Fibroblast of skin of right biceps (primary cell): Measurements from ENCODE around the gene PLEKHA6.

ENCODE experiments used
- DNase-seq: peaks from one replicate; pipeline ENCODE4 v3.0.0-alpha.2; 2013

Gene PLEKHA6

GRCh38 chr1:204307334-204307883 is 52.3 kb downstream of the PLEKHA6 start:
- DNase-seq, result peak; percentile 44

DNA sequence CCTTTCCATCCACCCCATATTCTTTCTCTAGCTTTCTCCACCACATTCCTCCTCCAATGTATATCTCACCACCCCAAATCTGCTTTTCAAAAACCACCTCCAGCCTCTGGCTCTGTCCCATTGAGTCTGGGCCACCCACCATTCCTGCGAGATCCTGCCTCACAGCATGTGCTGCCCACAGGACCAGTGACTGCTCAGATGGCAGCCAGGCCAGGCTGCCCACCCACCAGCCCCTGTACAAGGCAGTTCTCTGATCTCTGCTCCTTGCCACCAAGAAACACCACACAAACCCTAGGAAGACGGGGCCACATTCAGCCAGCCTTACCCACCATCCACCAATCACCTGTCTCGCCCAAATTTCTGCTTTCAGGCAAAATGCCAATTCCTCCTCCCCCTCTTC is 53.7 kb downstream of the PLEKHA6 start:
- no peak for DNase-seq

- DNase-seq, result peak; percentile 64
These were observed 55.7 kb downstream of the PLEKHA6 start for GRCh38 chr1:204304067-204304466.

GRCh38 chr1:204302769-204303168 is 57.0 kb downstream of the PLEKHA6 start:
- DNase-seq, result no peak

- DNase-seq, result no peak
These were observed 58.4 kb downstream of the PLEKHA6 start for GRCh38 chr1:204301171-204301957.

- DNase-seq, result no peak
These were observed 59.8 kb downstream of the PLEKHA6 start for GRCh38 chr1:204299814-204300365.

GRCh38 chr1:204296431-204296988 is 63.2 kb downstream of the PLEKHA6 start:
- peak; percentile 91 for DNase-seq

DNA sequence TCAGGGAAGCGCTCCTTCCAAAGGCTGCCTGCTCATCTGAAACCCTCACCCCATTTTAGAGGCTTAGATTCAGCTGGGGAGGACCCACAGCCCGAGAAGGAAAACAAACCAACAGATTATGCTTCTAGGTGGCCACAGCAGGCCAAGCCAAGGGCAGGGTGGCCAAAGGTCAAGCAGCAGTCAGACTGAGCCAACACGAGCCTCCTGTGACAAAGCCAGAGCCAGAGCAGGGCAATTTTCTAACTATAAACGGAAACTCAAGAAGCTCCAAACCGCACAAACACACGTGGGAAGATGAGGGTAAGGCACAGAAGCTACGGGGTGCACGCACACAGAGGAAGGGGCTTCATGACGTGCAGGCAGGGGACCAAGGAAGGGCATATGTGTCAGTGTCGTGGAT is 64.1 kb downstream of the PLEKHA6 start:
- peak; percentile 19 for DNase-seq

DNA sequence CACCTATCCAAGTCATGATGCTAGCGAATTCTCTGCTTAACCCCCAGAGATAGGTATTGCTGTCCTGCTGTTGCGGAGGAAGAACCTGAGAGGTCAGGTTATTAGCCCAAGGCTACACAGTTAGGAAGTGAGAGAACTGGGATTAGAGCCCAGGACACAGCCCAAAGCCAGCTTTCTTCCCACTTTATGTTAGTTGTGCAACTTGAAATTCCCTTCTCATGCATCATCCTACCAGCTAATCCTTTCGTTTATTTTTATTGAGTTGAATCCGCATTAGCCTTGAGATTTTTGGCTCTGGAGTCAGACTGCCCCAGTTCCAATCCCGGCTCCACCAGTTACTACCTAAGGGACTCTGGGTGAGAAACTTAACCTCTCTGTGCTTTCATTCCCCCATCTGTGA is 65.4 kb downstream of the PLEKHA6 start:
- DNase-seq, result peak; percentile 93

- peak; percentile 44 for DNase-seq
These were observed 66.0 kb downstream of the PLEKHA6 start for GRCh38 chr1:204293605-204294337.

DNA sequence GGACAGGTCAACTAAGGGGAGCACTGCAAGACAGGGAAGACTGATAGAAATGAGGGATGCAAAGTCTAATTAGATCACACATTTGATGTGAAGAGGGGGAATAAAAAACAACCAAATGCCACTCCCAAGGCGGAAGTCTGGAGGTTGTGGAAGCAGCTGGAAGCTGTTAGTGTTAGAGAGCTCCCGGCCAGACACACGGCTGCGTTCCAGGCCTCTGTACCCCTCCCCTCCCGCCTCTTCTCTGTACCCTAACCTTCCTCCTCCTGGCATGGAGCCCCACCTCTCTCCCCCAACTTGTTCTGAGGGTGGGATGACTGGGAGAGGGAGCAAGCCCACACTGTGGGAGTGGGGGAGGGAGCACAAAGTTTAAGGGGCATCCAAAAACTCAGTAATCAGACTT is 67.0 kb downstream of the PLEKHA6 start:
- peak; percentile 21 for DNase-seq

- DNase-seq, result no peak
These were observed 70.4 kb downstream of the PLEKHA6 start for GRCh38 chr1:204289280-204289679.

DNA sequence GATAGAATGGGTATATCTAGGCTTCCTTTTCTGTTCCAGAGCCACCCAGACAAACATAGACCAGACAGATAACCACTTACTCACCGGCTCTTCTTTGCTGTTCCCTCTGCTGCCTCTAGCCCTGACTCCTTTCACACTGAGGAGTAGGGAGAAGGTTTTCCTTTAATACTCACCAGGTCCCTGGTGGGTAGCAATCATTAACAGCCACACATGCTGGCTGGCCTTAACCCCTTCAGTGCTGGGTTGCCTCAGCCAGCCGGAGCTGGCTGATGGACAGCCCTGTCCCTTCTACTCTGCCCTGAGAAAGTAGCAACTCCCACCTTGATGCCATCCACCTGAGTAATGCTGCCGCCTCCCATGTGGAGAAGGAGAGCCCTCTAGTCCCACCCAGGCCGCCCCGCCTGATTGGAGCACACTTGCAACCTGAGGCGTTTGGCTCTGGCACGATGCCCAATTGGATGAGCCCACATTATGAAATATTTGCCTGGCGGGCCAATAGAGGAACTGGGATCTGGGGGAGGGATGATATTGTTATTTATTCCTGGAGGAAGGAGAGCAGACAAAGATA is 71.6 kb downstream of the PLEKHA6 start:
- peak; percentile 37 for DNase-seq

DNA sequence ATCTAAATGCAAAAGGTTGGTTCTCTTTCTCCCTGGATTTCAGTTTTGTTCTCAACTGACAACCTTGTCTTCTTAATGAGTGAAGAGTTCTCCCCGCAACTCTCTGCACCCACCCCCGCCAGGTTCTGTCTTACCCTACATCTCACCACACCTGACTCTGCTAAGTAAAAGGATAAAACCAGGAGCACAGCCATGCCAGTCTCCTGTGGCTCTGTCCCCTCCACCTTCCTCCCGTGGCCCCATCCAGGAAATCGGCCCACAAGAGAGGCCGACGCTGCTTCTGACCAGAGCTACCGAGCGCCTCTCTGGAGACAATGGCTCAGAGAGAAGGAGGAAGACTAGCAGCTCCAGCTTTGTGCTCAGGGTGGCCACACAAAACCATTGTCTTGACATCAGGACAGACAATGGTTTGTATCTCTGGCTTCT is 72.2 kb downstream of the PLEKHA6 start:
- DNase-seq, result no peak

DNA sequence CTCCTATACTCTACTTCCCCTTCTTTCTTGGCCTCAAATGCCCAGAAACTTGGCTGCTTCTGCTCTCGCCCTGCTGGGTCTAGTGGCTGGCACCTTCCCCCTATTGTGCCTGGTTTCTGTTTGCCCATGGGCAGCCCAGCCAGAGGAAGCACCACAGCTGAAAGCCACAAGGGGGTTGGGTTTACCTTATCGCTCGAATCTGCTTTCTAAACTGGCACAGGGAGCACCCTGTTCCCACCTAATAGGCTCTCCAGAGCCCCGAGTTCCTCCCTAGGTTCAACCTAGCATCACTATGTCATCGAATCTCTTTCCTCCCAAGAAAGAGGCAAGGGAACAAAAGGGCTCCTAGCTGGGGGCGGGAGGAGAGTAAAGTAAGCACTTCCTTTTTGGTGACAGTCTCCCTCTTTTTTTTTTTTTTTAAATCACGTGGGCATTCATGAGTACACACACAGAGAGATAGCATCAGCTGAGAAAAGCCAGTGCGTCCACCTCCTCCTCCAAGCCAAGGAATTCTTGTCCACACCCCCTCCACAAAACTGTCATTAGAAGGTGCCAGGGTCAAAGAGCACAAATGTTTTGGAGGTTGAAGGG is 72.8 kb downstream of the PLEKHA6 start:
- no peak for DNase-seq

GRCh38 chr1:204286315-204286714 is 73.4 kb downstream of the PLEKHA6 start:
- DNase-seq, result no peak

- DNase-seq, result no peak
These were observed 74.1 kb downstream of the PLEKHA6 start for GRCh38 chr1:204285436-204286305.

DNA sequence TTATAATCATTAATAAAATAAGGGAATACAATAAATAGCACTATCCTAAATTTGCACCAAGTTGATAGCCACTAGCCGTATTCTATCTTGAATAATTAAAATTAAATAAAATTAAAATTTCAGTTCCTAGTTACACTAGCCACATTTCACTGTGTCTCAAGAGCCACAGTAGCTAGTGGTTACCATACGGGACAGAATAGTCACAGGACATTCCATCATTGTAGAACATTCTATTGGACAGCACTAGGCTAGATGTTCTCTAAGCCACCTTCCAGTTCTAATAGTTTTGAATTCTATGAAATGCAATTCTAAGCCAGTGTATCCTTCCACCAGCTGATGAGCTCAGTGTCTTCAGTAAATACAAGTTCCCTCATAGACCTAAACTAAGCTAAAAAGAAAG is 74.8 kb downstream of the PLEKHA6 start:
- DNase-seq, result no peak

DNA sequence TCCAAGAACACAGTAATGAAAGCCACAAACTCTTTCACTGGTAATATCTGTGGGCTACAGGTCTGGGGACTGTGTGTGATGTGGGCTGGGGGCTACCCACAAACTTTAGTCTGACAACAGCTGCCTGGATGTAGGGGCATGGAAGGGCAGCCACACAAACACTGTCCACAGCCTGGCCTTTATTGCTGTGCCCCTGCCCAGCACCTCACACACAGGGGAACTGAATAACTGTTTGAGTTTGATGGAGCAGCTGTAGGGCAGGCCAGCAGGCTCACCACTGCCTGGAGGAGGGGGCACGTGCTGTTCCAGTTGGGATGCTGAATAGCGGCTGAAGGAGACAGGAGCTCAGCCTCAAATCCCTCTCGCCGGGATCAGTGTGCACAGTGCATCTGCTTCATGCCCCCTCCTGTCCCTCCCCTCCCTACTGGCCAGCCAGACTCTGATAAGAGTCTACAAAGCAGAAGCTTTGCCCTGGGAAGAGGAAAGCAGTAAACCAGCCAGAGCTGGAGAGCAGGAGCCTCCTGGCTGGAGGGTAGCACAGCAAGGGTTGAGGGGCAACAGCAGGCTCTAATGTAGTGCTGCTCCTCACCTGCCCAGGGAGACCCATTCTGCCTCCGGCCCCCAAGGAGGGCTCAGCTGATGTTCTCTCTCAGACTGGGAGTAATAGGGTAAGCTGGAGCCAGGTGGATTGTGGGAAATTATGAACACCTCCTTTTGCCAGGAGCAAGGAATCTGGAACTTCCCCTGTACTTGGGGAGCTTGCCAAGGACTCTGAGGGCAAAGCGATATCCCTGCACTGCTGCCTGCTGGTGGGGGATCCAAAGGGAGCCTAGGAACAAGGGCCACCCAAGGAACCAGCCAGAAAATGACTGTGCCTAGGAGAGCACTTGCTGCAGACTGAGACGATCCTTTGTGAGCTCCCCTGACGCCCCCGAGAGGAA is 75.7 kb downstream of the PLEKHA6 start:
- no peak for DNase-seq

DNA sequence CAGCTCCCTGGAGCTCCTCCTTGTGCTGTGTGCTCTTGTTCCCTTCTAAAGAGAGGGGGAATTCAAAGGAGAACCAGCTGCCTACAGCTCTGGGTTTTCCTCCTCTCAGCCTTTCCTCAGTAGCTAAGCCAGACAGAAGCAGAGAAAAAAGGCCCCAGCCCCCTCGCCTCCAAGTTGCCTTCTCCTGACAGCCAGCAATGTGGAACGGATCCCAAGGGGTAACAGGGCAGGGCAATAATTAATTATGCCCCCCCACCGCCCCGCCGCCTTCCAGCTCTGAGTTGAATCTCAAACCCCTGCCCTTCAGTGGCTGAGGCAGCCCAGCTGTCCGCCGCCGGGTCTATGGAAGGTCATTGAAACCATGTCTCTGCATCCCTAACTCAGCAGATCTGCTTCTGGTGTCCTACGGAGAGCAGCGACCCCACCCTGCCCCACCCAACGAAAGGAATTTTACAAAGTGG is 76.9 kb downstream of the PLEKHA6 start:
- DNase-seq, result no peak
